Measurements from ENCODE around the gene AKR1E2.

The AKR1E2 gene

DNA sequence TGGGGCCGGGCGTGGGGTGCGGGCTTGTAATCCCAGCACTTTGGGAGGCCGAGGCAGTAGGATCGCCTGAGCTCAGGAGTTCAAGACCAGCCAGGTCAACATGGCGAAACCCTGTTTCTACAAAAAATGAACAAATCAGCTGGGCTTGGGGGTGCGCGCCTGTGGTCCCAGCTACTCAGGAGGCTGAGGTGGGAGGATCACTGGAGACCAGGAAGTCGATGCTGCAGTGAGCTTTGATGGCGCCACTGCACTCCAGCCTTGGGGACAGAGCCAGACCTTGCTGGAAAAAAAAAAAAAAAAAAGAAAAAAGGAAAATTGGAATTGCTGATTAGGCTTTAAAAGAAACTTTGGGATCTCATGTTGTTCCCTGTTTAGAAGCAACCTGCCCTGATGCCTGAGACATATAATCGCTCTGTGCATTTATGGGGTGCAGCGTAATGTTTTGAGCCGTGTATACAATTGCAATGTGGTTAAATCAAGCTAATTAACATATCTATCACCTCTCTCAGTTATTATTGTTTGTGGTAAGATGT is 851 bp downstream of the AKR1E2 start:
- H3K9me3 ChIP-seq (ENCODE audit: insufficient read depth, low read length), result no peaks in the 10 kb centered on the region
- H3K9me2 ChIP-seq (replicated peaks; ENCODE audit: insufficient read depth, low read length), result no peaks in the 10 kb centered on the region
- H3K27ac ChIP-seq (ENCODE audit: low read depth, low read length), result no peak overlapping the region
- TF ChIP-seq CTCF (IDR thresholded peaks at IDR 0.05; ENCODE audit: insufficient read depth, low read length, poor library complexity, severe bottlenecking) (no peak), EZH2phosphoT487 (conservative IDR thresholded peaks at IDR 0.05; ENCODE audit: low read length) (no peak)
- no peak overlapping the region for H3K9ac ChIP-seq (ENCODE audit: low read length)
- H3K4me3 ChIP-seq (ENCODE audit: insufficient read depth, low read length, poor library complexity, severe bottlenecking), result no peak overlapping the region
- no peaks in the 10 kb centered on the region for H3K36me3 ChIP-seq (ENCODE audit: low read length)
- H2AFZ ChIP-seq (ENCODE audit: low read depth, low read length, severe bottlenecking), result no peak overlapping the region
- no peaks in the 10 kb centered on the region for H3K79me2 ChIP-seq (ENCODE audit: insufficient read depth, low read length)
- H3K4me2 ChIP-seq (ENCODE audit: low read depth, low read length, poor library complexity, severe bottlenecking), result no peak overlapping the region
- no peaks in the 10 kb centered on the region for H3K27me3 ChIP-seq (ENCODE audit: low read length)
- no peaks in the 10 kb centered on the region for H4K20me1 ChIP-seq (ENCODE audit: low read depth, low read length)
- no peaks in the 10 kb centered on the region for H3F3A ChIP-seq (ENCODE audit: insufficient read depth)

GRCh38 chr10:4828005-4828404 is 2.0 kb downstream of the AKR1E2 start:
- Histone ChIP-seq H3K9me2 (replicated peaks; ENCODE audit: insufficient read depth, low read length) (no peaks in the 10 kb centered on the region), H3K4me2 (ENCODE audit: low read depth, low read length, poor library complexity, severe bottlenecking) (no peak overlapping the region), H3K27me3 (ENCODE audit: low read length) (no peaks in the 10 kb centered on the region), H3K79me2 (ENCODE audit: insufficient read depth, low read length) (no peaks in the 10 kb centered on the region), H4K20me1 (ENCODE audit: low read depth, low read length) (no peaks in the 10 kb centered on the region), H3K27ac (ENCODE audit: low read depth, low read length) (no peak overlapping the region), H3F3A (ENCODE audit: insufficient read depth) (no peaks in the 10 kb centered on the region), H3K9me3 (ENCODE audit: insufficient read depth, low read length) (no peaks in the 10 kb centered on the region), H3K36me3 (ENCODE audit: low read length) (no peaks in the 10 kb centered on the region), H3K9ac (ENCODE audit: low read length) (no peak overlapping the region), H2AFZ (ENCODE audit: low read depth, low read length, severe bottlenecking) (no peak overlapping the region), H3K4me3 (ENCODE audit: insufficient read depth, low read length, poor library complexity, severe bottlenecking) (no peak overlapping the region)
- TF ChIP-seq EZH2phosphoT487 (conservative IDR thresholded peaks at IDR 0.05; ENCODE audit: low read length) (no peak), CTCF (IDR thresholded peaks at IDR 0.05; ENCODE audit: insufficient read depth, low read length, poor library complexity, severe bottlenecking) (no peak)

- no peaks in the 10 kb centered on the region for H3K9me3 ChIP-seq (ENCODE audit: insufficient read depth, low read length)
- H3K4me2 ChIP-seq (ENCODE audit: low read depth, low read length, poor library complexity, severe bottlenecking), result no peak overlapping the region
- no peak overlapping the region for H3K27ac ChIP-seq (ENCODE audit: low read depth, low read length)
- no peaks in the 10 kb centered on the region for H4K20me1 ChIP-seq (ENCODE audit: low read depth, low read length)
- no peaks in the 10 kb centered on the region for H3K36me3 ChIP-seq (ENCODE audit: low read length)
- H3K9ac ChIP-seq (ENCODE audit: low read length), result no peak overlapping the region
- no peaks in the 10 kb centered on the region for H3K79me2 ChIP-seq (ENCODE audit: insufficient read depth, low read length)
- no peak overlapping the region for H3K4me3 ChIP-seq (ENCODE audit: insufficient read depth, low read length, poor library complexity, severe bottlenecking)
- H3K27me3 ChIP-seq (ENCODE audit: low read length), result no peaks in the 10 kb centered on the region
- H2AFZ ChIP-seq (ENCODE audit: low read depth, low read length, severe bottlenecking), result no peak overlapping the region
- H3F3A ChIP-seq (ENCODE audit: insufficient read depth), result no peaks in the 10 kb centered on the region
- no peaks in the 10 kb centered on the region for H3K9me2 ChIP-seq (replicated peaks; ENCODE audit: insufficient read depth, low read length)
- TF ChIP-seq CTCF (IDR thresholded peaks at IDR 0.05; ENCODE audit: insufficient read depth, low read length, poor library complexity, severe bottlenecking) (no peak), EZH2phosphoT487 (conservative IDR thresholded peaks at IDR 0.05; ENCODE audit: low read length) (no peak)
These were observed 4.5 kb downstream of the AKR1E2 start for GRCh38 chr10:4830551-4830950.

All from SU-DHL-6 (cell line).